ENCODE measurements around the gene PLLP. TPM values are rescaled to one million over a fixed set of nuclear protein-coding genes. Genes with fewer than 3 reads are reported as not detected.

The PLLP gene
- polyA plus RNA-seq, 4 donors, result 19.4 to 24.4 (median 21.1) TPM

DNA sequence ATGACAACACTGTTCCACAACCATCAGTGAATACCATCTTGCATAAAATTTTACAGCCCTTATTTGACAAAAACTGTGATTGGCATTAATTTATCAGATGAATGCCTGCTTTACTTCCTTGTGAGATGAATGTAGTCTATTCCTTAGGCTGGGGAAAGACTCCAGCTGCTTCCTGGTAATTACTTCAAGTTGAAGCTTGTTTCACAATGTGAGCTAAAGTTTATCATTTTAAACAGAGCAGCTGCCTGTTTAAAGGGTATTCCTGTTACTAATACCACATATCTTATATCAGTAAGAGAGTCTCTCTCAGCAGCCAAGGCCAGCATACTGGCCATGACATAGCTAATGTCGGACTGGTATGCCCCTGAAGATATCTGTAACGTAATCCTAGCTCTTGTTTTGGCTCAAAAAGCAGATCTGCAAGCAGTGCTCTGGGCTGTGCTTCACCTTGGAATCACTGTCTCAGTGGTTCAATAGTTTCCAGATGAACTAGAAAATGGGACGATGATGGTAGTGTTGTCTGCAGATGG is 52.6 kb downstream of the PLLP start:
- no peak for DNase-seq (ENCODE audit: low read depth in 4 of 4, low spot score in 3 of 4)

DNA sequence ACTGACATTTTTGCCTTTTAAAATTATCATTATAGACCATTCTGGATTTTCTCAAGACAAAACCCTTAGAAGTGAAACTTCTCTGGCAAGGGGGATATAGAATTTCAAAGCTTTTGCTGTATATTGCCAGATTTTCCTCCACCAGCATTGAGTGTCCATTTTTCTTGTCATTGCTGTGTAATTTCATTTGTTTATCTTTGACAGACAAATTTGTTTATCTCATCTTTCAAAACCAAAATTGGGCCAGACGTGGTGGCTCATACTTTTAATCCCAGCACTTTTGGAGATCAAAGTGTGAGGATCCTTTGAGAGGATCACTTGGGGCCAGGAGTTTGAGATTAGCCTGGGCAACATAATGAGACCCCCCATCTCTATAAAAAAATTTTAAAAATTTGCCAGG is 55.4 kb downstream of the PLLP start:
- no peak for DNase-seq (ENCODE audit: low read depth in 4 of 4, low spot score in 3 of 4)

DNA sequence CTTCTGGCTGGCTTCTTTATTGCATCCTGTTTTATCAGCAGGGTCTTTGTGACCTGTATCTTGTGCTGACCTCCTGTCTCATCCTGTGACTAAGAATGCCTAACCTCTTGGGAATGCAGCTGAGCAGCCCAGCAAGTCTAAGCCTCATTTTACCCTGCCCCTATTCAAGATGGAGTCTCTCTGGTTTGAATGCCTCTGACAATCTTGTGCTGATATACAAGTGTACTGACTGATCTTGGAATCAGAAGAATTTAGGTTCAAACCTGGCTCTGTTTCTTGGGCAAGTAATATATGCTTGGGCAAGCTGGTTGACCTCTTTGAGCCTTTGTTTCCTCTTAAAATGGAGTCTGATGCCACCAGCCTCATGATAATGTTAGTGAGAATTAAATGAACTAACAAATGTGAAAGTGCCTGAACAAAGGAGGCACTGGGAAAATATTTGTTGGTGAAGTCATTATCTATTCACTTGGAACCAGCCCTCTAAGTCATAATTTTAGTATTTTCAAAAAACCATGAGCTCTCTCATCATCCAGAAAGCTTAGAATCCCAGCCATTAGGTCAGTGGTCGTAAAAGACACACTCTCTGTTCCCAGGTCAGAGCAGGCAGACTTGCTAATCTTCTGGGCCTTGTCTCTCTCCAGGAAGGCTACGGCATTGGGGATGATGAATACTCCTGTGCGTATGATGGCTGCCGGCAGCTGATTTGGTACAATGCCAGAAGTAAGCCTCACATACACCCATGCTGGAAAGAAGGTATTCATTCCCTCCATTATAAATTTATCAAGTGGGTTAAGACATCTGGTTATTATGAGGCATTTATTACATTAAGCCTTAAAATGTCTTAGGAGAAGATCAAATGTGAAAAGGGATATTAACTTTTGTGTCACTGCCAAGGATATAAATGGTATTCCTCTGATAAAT is 57.5 kb downstream of the PLLP start:
- DNase-seq (ENCODE audit: low read depth in 4 of 4, low spot score in 3 of 4), result no peak

DNA sequence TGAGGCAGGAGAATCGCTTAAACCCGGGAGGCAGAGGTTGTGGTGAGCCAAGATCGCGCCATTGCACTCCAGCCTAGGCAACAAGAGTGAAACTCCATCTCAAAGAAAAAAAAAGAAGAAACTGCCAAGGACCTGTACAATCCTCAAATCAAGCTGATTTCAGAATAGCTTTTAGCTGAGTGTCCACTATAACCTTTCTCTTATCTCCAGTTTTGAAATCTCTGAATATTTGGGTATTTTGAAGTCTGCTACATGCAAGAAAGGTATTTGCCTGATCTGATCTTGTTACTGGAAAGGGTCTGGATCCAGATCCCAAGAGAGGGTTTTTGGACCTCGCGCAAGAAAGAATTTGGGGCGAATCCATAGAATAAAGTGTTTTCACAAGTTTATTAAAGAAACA is 58.5 kb downstream of the PLLP start:
- no peak for DNase-seq (ENCODE audit: low read depth in 4 of 4, low spot score in 3 of 4)

DNA sequence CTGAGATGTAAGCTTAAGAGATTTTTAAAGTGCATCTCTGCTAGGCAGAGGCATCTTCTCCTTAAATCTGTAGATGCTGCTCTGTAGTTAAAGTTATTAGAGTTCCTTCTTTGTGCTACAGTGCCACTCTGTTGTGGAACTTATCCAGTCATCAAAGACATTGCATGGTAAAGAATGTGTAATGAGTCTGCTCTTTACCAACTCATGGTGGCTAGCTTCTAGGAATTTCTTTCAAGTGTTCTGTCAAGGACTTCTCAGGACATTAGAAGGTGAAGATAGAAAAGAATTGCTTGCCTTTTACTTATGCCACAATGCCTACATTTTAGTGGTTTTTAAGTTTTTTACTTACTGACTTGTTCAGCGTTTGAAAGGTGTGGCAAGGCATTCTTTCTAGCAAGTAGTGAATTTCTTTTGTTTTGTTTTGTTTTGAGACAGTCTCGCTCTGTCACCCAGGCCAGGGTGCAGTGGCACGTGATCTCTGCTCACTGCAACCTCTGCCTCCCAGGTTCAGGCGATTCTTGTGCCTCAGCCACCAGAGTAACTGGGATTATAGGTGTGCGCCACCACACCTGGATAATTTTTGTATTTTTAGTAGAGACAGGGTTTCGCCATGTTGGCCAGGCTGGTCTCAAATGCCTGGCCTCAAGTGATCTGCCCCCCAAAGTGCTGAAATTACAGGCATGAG is 59.7 kb downstream of the PLLP start:
- no peak for DNase-seq (ENCODE audit: low read depth in 4 of 4, low spot score in 3 of 4)

DNA sequence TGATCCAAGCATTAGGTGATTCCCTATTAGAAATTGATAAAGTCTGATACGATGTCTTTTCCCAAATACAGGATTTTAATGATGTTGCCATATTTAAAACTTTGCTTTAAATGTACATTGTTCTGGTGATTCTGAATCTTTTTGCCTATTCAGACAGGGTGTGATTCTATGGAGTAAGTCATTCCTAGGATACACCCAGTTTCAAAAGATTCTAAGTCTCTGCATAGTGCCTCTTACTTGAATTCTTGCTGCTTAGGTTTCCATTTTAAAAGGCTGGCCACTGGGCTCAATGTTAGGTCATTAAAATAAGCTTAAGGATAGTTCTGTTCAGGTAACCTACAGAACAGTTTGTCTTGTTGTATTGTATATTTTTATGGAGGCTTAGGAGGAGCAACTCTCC is 61.4 kb downstream of the PLLP start:
- no peak for DNase-seq (ENCODE audit: low read depth in 4 of 4, low spot score in 3 of 4)

DNA sequence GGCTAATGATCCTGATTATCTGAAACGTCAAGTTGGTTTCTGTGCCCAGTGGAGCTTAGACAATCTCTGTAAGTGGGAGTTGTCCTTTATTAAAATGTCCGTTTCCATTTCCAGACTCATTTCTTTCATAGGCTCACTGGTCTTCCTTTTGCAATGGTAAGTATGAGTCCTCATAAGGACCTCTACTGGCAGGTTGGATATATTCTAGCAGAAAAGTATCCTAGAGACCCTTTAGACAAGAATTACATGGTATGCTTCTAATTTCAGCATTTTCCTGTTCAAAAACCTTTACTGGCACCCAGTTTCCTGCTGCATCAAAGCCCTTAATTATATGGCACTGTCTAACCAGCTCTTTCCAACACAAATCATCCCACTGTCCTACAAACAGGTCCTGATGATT is 67.5 kb downstream of the PLLP start:
- no peak for DNase-seq (ENCODE audit: low read depth in 4 of 4, low spot score in 3 of 4)

DNA sequence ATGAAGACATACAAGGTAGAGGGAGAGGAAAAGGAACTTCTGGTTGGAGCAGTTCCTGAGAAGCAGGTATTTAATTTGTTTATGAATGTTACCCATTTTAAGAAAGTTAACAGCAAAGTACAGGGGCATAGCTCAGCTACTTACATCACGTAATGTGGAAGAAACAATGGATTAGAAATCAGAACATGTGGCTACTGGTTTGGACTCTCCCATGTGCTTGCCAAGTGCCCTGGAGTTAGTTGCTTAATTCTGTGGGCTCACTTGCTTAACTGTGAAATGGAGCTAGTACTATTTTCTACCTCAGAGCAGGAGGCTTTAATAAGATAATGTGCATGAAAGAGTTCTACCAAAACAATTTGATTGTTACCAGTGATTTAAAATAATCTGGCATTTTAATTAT is 71.0 kb downstream of the PLLP start:
- no peak for DNase-seq (ENCODE audit: low read depth in 4 of 4, low spot score in 3 of 4)

DNA sequence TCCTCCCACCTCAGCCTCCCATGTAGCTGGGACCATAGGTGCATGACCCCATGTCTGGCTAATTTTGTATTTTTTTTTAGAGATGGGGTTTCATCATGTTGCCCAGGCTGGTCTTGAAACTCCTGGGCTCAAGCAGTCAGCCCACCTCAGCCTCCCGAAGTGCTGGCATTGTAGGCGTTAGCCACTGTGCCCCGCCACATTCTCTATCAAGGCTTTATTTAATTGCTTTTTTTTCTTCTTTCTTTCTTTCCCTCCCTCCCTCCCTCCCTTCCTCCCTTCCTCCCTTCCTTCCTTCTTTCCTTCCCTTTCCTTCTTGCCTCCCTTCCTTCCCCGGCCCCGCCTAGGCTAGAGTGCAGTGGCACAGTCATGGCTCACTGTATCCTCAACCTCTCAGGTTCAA is 74.7 kb downstream of the PLLP start:
- DNase-seq (ENCODE audit: low read depth in 4 of 4, low spot score in 3 of 4), result no peak

DNA sequence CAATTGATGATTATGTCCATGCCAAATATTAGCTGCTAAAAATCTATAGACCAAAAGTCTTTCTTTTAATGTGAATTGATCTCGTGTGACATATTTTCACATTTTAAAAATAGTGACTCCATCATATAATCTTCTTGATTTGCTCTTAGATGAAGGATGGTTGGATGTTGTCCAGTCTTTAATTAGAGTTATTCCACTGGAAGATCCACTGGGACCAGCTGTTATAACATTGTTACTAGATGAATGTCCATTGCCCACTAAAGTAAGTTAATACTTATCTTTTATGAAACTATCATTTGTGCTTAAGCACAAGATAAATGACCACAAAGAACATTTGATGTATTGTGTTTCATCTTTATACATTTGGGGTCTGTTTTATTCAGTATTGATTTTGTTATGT is 75.5 kb downstream of the PLLP start:
- no peak for DNase-seq (ENCODE audit: low read depth in 4 of 4, low spot score in 3 of 4)

Other genes with a start within 250 kb of the PLLP start
- gene CPNE2, start 192.1 kb downstream of the PLLP start, polyA plus RNA-seq (ENCODE audit: insufficient read length in 4 of 4), result 10 to 100 TPM; 34.7 to 40.8 (median 39.3) TPM
- 100 to 1,000 TPM in 3 of 4 donors, 10 to 100 TPM in 1; 90.5 to 123 (median 115) TPM for gene PSME3IP1, start 98.6 kb downstream of the PLLP start, polyA plus RNA-seq (ENCODE audit: insufficient read length in 4 of 4)
- 10 to 100 TPM; 39.7 to 54.0 (median 48.6) TPM for gene RSPRY1, start 98.3 kb downstream of the PLLP start, polyA plus RNA-seq (ENCODE audit: insufficient read length in 4 of 4)
- 10 to 100 TPM; 75.5 to 95.4 (median 90.0) TPM for gene ARL2BP, start 39.4 kb downstream of the PLLP start, polyA plus RNA-seq (ENCODE audit: insufficient read length in 4 of 4)
- under 1 TPM in 3 of 4 donors, not detected in 1; 0.06 to 0.16 (median 0.12) TPM for gene CCL22, start 74.1 kb upstream of the PLLP start, polyA plus RNA-seq (ENCODE audit: insufficient read length in 4 of 4)
- gene CX3CL1, start 87.8 kb upstream of the PLLP start, polyA plus RNA-seq (ENCODE audit: insufficient read length in 4 of 4), result 10 to 100 TPM; 30.3 to 40.4 (median 30.9) TPM
- under 1 TPM in 2 of 4 donors, not detected in 2; 0.13 to 0.32 TPM for gene CCL17, start 120.1 kb upstream of the PLLP start, polyA plus RNA-seq (ENCODE audit: insufficient read length in 4 of 4)
- 10 to 100 TPM; 80.1 to 94.1 (median 85.2) TPM for gene CIAPIN1, start 162.7 kb upstream of the PLLP start, polyA plus RNA-seq (ENCODE audit: insufficient read length in 4 of 4)
- 10 to 100 TPM; 90.1 to 95.8 (median 91.5) TPM for gene COQ9, start 162.8 kb upstream of the PLLP start, polyA plus RNA-seq (ENCODE audit: insufficient read length in 4 of 4)
- 10 to 100 TPM; 80.0 to 87.7 (median 84.5) TPM for gene POLR2C, start 178.0 kb upstream of the PLLP start, polyA plus RNA-seq (ENCODE audit: insufficient read length in 4 of 4)
- gene DOK4, start 201.8 kb upstream of the PLLP start, polyA plus RNA-seq (ENCODE audit: insufficient read length in 4 of 4), result 10 to 100 TPM; 33.1 to 35.0 (median 34.1) TPM